HUES48 (cell line): ENCODE data around the gene BORCS5.
"Not testable (repeated sequence)": the region's sequence is repeated elsewhere in the genome, so short reads cannot be mapped to it uniquely, and the experiment has no call there.

Source experiments
- H3K27ac ChIP-seq: one replicate; pipeline ENCODE4 v1.7.0; 2013; ENCODE audit warnings: low read depth, low read length, inconsistent platforms
- H3K27me3 ChIP-seq: 2 replicates; pipeline ENCODE4 v1.6.1; 2013; ENCODE audit warnings: mild to moderate bottlenecking, low read length; ENCODE audit not compliant: control insufficient read depth, insufficient read depth
- H3K36me3 ChIP-seq: 2 replicates; pipeline ENCODE4 v1.6.1; 2013; ENCODE audit warnings: low read length; ENCODE audit not compliant: control insufficient read depth, insufficient read depth
- H3K4me1 ChIP-seq: 2 replicates; pipeline ENCODE4 v1.6.1; 2013; ENCODE audit warnings: mild to moderate bottlenecking, low read length; ENCODE audit not compliant: control insufficient read depth, insufficient read depth
- H3K4me3 ChIP-seq: 2 replicates; pipeline ENCODE4 v1.5.1; 2013; ENCODE audit warnings: mild to moderate bottlenecking, low read depth, low read length
- H3K9ac ChIP-seq: 2 replicates; pipeline ENCODE4 v1.6.1; 2013; ENCODE audit warnings: mild to moderate bottlenecking, low read depth, low read length, moderate library complexity
- H3K9me3 ChIP-seq: 2 replicates; pipeline ENCODE4 v1.6.1; 2013; ENCODE audit warnings: low read length; ENCODE audit not compliant: control insufficient read depth, insufficient read depth

BORCS5 gene

DNA sequence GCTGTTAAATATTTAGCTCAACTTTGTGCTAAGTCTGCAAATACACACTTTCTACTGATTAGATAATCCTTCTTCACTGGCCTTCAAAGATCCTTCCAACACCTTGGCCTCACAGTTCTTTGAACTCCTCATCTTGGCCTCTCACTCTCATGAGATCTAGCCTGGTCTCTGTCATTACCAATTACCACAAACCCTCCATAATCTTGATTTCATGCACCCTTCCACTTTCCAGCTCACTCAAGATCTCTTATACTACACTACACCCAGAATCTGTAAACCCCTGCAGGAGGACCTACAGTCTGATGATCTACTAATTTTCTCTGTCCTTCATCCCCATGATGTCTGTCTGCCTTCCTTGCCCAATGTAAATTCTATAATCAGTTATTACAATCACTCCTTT lies 134.7 kb downstream of the BORCS5 start:
- H3K36me3 ChIP-seq, result peaks cover 52% of the 10 kb centered on the region

DNA sequence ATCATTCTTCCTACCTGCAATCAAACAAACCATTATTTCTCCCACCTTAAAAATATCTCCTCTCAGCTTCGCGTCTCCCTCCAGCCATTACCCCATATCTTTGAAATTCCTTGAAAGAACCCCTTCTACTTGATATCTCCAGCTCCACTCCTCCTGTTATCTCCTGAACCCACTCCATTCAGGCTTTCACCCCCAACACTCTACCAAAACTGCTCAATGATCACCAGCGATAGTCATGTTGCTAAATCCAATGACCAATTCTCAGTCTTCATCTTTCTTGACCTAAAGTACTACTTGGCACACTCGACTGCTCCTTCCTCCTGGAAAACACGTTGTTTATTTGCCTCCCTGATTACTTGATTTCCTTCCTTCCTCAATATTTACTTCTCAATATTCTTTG lies 135.7 kb downstream of the BORCS5 start:
- Histone ChIP-seq H3K36me3 (peaks cover 43% of the 10 kb centered on the region), H3K9ac (no peak overlapping the region), H3K27ac (no peak overlapping the region), H3K27me3 (no peaks in the 10 kb centered on the region), H3K4me3 (no peak overlapping the region), H3K4me1 (peaks cover 19% of the 10 kb centered on the region), H3K9me3 (no peaks in the 10 kb centered on the region)

More for the DNA sequence above, 134.7 kb downstream of the BORCS5 start:
- no peak overlapping the region for H3K9ac ChIP-seq
- H3K27ac ChIP-seq, result no peak overlapping the region
- no peak overlapping the region for H3K4me3 ChIP-seq
- no peaks in the 10 kb centered on the region for H3K9me3 ChIP-seq
- H3K4me1 ChIP-seq, result peaks cover 10% of the 10 kb centered on the region
- H3K27me3 ChIP-seq, result no peaks in the 10 kb centered on the region

DNA sequence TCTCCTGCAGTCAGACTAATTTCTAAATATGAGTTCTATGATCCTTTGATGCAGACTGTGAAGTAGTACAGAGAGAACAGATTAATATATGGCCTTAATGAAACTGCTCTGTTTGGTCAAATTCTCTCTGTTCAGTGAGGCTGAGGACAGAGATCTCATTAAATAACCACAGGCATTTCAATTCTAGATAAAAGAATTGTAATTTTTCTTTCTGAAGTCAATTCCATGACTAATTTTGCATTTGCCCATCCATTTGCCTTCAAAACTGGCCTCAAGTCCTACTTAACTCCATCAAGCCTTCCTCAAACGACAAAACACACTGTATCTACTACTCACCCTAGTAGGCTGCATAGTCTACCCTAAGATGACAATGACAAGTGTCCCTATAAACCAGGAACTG lies 138.7 kb downstream of the BORCS5 start:
- H3K4me3 ChIP-seq, result no peak overlapping the region
- peaks cover 51% of the 10 kb centered on the region for H3K36me3 ChIP-seq
- no peaks in the 10 kb centered on the region for H3K27me3 ChIP-seq
- peaks cover 28% of the 10 kb centered on the region for H3K4me1 ChIP-seq
- H3K27ac ChIP-seq, result no peak overlapping the region
- H3K9ac ChIP-seq, result no peak overlapping the region
- no peaks in the 10 kb centered on the region for H3K9me3 ChIP-seq

DNA sequence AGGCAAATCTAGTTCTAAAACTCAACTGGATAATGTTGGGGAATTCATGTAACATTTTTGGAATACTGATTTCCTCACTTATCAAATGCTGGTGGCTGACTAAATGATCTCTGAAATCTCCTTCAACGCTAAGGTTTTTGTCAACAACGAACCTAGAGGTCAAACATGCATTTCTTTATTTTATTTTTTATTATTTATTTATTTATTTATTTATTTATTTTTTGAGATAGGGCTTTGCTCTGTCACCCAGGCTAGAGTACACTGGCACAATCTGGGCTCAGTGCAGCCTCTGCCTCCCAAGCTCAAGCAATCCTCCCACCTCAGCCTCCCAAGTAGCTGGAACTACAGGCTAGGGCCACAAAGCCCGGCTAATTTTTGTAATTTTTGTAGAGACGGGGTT lies 141.3 kb downstream of the BORCS5 start:
- H3K27ac ChIP-seq, result no peak overlapping the region
- no peak overlapping the region for H3K9ac ChIP-seq
- no peaks in the 10 kb centered on the region for H3K27me3 ChIP-seq
- no peaks in the 10 kb centered on the region for H3K9me3 ChIP-seq
- H3K4me1 ChIP-seq, result peaks cover 38% of the 10 kb centered on the region
- peaks cover 39% of the 10 kb centered on the region for H3K36me3 ChIP-seq
- H3K4me3 ChIP-seq, result no peak overlapping the region

DNA sequence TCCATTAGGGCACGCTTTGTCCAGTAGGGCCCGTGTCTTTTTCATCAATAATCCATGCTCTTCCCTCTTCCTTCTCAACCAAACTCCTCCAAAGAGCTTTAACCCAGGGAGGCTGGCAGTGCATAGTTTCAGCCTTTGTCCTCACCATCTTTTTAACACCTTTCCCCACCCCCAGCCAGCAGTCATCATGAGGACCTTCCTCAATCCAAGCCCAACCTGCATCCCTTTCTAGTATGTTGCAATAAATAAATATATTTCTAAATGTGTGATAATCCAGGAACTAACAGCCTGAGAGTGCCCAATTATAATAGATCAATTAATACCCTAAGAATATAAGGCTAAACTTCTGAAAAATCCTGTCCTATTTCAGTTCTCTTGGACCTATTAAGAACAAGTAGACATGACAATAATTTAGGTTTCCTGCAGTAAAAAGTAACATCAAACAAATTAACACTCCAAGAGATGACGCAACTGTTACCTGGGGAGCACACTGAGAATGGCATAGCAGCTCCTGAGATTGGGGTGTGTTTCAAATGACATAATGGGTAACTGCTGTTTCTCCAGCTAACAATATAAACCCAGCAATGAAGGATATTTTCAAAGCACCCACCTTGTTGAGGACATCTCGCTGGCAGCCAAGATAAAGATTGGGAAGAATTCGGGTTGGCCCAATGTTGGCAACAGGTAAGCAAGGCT lies 143.2 kb downstream of the BORCS5 start:
- no peaks in the 10 kb centered on the region for H3K27me3 ChIP-seq
- no peaks in the 10 kb centered on the region for H3K9me3 ChIP-seq
- H3K4me1 ChIP-seq, result peaks cover 44% of the 10 kb centered on the region
- no peak overlapping the region for H3K4me3 ChIP-seq
- no peak overlapping the region for H3K9ac ChIP-seq
- H3K27ac ChIP-seq, result no peak overlapping the region
- peaks cover 27% of the 10 kb centered on the region for H3K36me3 ChIP-seq

DNA sequence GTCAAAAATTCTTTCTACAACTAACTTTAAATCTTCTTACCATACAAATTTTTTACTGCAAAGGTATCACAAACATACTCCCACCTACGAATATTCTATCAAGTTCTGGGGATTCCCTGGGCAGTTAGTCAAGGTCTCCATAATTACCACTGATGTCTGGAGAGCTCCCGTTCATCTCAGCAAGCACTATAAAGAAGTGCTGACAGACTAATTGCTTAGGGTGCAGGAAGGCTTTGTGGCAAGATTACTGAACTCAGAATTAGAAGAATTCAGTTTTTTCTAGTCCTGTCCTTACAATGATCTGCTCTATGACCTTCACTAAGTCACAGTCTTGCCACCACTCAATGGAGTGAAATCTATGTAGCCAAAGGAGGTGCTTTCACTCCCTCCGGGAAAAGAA lies 144.2 kb downstream of the BORCS5 start:
- Histone ChIP-seq H3K27ac (no peak overlapping the region), H3K9me3 (no peaks in the 10 kb centered on the region), H3K9ac (no peak overlapping the region), H3K36me3 (peaks cover 23% of the 10 kb centered on the region), H3K4me3 (no peak overlapping the region), H3K4me1 (peaks cover 47% of the 10 kb centered on the region), H3K27me3 (no peaks in the 10 kb centered on the region)

DNA sequence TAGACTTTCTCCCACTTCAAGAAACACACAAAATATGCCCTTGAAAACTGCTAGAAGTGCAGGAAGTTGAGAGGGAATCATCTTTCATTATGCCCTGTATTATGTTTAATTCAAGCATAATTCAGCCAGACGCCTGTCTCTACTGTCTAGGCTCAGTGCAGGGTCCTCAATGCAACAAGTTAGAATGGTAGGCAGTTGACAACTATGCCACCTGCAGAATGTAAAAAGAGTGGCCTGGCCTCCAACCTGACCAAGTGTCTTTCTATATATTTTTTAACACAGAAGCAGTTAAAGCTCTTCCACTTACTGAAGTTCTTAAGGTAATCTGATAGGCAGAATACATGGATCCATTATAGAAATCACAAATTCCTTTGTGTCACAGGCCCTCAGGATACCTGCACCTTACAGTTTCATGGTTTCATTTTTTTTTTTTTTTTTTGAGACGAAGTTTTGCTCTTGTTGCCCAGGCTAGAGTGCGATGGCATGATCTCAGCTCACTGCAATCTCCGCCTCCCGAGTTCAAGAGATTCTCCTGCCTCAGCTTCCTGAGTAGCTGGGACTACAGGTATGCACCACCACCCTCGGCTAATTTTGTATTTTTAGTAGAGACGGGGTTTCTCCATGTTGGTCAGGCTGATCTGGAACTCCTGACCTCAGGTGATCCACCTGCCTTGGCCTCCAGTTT lies 145.4 kb downstream of the BORCS5 start:
- Histone ChIP-seq H3K4me1 (peaks cover 47% of the 10 kb centered on the region), H3K36me3 (peaks cover 21% of the 10 kb centered on the region)
- H3K27ac ChIP-seq, H3K27me3 ChIP-seq, H3K9ac ChIP-seq, H3K9me3 ChIP-seq, H3K4me3 ChIP-seq: not testable (repeated sequence)

DNA sequence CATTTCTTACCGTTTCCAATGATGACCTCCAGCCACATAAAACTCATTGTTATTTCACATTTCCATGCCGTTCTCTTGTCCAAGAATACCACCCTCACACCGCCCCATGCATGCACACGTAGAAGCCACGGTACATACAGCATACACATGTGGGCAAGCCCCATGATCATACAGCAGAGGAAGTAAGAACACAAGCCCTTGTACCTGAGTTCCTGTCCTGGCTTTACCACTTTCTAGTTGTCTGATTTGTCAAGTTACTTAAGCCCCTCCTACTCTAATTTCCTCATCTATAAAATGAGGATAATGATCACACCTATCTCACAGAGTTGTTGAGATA lies 145.9 kb downstream of the BORCS5 start:
- Histone ChIP-seq H3K27me3 (no peaks in the 10 kb centered on the region), H3K4me3 (no peak overlapping the region), H3K36me3 (peaks cover 21% of the 10 kb centered on the region), H3K9me3 (no peaks in the 10 kb centered on the region), H3K4me1 (peaks cover 48% of the 10 kb centered on the region), H3K9ac (no peak overlapping the region), H3K27ac (no peak overlapping the region)

DNA sequence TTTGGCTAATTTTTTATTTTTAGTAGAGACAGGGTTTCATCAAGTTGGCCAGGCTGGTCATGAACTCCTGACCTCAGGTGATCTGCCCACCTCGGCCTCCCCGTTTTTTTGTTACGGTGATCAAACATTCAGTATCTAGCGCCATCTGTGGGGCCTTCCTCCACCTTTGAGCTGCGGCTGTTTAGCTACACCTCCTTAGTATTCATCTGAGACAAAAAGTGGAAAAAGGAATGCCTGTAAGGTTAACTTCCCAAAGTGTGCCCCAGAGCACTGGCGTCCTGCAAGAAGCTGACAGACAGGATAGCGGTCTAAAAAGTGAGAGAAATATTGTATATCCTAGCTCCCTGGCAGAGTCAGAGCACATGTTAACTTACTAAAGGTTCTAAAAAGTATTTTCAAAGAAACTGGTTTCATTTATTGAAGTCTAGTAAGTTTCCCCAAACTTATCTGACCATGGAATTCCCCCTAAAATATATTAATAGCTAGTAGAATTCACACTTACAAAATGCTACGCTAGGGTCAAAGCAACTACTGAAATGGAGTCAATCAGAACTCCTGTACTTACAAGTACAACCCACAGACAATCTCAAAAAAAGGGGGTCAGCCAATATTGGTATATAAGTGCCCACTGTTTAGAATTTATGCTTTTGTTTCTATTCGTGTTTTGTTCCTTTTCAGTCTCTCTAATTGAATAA lies 146.7 kb downstream of the BORCS5 start:
- Histone ChIP-seq H3K9ac (no peak overlapping the region), H3K4me1 (peaks cover 55% of the 10 kb centered on the region)

DNA sequence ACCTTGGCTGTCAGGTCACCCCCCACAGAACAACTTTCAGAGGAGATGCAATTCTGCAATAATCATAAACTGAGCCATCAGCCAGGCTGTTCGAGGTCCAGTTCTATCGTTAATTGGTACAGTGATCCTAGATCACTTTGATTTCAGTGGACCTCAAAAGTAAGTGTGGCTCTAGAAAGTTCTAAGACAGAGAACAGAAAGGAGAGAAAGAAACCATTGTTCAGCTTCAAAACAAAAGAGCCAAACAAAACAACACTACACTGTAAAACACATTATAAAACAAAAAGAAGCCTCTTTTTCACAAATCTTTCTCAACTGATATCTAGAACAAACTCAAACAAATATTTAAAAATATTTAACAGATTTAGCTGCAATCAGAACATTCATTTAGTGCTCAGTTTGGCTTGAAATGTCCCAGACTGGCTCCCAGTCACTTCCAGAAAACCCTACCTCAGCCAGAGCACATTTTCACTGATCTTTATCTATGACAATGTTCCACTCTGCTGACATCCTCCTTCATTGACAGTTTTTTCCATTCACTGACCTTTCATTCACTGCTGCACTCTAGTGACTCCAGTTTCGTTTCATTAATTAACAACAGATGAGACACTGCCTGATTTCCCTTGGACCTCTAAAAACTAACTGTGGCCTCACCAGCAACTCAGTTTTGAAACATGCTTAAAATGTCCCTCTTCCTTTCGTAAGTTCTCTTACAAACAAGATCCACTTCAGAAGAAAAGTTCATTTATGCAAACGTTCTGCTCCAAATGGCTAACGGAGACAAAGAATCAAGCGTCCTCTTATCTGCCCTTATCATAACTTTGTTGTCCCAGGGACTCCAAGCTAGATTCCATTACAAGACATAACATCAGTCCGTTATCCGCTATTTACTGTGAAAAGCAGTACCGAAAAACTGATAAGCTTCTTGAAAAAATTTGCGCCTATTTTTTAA lies 148.9 kb downstream of the BORCS5 start:
- H3K27me3 ChIP-seq, result no peaks in the 10 kb centered on the region
- no peaks in the 10 kb centered on the region for H3K9me3 ChIP-seq
- no peak overlapping the region for H3K9ac ChIP-seq
- H3K4me1 ChIP-seq, result peaks cover 54% of the 10 kb centered on the region
- H3K36me3 ChIP-seq, result no peaks in the 10 kb centered on the region
- no peak overlapping the region for H3K4me3 ChIP-seq
- H3K27ac ChIP-seq, result no peak overlapping the region

More for the DNA sequence above, 146.7 kb downstream of the BORCS5 start:
- Histone ChIP-seq H3K9me3 (no peaks in the 10 kb centered on the region), H3K4me3 (no peak overlapping the region), H3K27ac (no peak overlapping the region), H3K27me3 (no peaks in the 10 kb centered on the region), H3K36me3 (peaks cover 19% of the 10 kb centered on the region)
